Raji (cell line): ENCODE measurements around the gene SIRPG.

ENCODE experiments used
- POLR2A ChIP-seq: IDR thresholded peaks from 2 replicates; pipeline ENCODE4 v1.6.1; 2011; ENCODE audit warnings: low read depth, low read length, control low read depth; ENCODE audit not compliant: insufficient read depth

The SIRPG gene

DNA sequence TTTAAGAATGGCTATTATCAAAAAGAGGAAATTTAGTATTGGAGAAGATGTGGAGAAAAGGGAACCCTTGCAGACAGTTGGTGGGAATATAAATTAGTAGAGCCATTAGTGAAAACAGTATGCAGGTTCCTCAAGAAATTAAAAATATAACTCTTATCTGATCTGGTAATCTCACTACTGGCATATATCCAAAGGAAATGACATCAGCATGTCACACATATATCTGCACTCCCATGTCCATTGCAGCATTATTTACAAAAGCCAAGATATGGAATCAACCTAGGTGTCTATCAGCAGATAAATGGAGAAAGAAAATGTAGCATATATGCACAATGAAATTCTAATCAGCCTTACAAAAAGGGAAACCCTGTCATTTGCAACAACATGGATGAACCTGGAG is 2.6 kb downstream of the SIRPG start:
- TF ChIP-seq POLR2A, result no peak

DNA sequence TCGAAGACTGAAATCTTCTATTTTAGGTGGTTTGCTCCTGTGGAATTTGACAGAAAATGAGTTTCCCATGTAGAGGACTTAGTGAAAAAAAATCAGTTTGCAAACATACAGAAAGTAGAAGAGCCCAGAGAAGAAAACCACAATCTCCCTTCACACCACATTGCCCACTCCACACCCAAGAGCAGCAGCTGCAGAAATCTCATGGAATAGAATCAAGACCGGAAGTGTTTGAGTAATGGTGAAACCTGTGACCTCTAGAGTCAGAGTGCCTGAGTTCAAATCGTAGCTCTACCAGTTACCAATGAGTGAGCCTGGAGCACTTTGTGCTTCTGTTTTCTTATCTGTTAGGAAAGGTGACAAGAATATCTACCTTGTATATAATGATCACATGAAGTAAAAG is 4.6 kb downstream of the SIRPG start:
- TF ChIP-seq POLR2A, result no peak

DNA sequence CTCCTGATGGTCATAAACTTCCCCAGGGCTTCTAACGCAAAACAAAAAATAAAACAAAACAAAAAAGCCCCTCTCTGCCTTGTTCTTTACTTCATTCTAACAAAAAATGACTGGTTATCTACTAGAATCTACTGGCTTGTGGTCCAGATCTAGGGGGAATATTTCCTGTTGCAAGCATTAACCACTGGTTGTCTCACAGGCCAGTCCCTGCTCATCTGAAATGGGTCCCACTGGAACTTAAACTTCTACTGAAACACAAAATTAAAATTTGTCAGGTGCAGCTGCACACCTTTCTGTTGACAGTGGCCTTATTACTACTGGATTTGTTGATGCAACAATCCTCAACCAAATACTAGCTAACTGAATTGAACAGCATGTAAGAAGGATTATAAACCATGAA is 5.5 kb downstream of the SIRPG start:
- no peak for TF ChIP-seq POLR2A

DNA sequence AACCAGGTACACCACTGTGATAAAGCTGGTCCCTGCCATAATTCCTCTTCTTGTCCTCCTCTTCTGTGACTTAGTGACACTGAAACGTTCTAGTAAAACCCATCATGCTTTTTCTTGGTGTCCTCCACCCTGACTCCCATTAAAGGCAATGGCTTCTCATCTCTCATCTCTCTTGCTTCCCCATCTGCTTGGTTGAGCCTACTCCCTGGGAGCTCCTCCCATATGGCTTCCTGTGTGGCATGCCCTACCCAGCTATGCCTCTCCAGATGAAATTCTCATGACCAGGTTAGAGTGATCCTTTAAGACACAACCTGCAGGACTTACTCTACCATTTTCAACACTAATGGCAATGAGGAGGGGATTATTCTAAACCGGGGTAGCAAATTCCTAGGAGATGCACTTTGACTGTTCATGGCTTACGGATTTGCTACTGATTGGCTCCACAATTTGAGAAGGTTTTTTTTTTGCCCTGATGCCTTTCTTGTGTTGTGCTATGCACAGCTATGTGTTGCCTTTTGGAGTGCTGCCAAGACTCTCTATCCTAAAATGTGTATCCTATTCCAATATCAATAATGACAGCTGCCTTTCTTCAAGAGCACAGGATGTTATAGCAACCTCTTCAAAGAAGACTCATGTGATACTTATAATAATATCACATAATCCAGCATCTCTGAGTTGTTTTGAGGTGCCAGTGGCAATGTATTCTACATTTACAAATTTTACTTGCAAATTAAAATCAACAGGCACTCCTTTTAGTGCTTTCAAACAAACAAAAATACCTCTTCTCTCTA is 6.1 kb downstream of the SIRPG start:
- TF ChIP-seq POLR2A, result no peak

DNA sequence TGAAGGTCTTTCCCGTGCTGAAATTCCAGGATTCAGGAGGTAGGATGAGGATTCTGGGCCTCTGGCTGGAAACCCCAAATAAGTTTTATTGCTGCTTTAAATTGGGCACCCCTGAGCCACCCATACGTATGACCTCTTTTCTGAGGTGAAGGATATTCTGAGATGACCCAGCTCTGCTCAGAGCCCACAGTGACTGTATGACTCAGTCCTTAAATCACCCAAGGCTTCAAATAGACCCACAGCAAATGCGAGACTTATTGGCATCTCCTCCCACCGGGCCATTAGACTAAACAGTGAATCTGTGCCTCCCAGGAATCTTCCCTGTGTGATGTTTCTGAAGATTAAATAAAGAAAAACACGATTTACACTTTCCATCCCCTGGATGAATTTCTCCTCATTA is 9.5 kb downstream of the SIRPG start:
- no peak for TF ChIP-seq POLR2A

DNA sequence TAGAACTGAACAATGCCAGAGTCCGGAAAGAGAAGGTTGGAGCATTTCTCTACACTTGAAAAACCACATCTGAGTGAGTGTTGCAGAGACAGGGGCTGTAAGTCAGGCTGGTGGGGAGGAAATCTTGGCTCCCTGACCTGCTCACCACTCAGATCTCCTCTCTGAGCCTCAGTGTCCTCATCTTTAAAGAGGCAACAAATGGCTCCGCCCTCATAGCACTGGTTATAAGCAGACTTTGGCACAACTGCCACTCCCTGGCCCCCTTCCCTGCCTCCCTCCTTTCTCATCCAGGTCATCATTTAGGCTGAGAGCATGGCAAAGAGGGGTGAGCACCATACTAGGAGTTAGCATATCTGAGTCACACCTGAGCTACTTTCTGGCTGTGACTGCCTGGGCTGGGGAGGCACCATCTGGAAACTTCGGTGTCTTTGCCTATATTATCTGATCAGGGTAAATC is 10.6 kb downstream of the SIRPG start:
- TF ChIP-seq POLR2A, result no peak

DNA sequence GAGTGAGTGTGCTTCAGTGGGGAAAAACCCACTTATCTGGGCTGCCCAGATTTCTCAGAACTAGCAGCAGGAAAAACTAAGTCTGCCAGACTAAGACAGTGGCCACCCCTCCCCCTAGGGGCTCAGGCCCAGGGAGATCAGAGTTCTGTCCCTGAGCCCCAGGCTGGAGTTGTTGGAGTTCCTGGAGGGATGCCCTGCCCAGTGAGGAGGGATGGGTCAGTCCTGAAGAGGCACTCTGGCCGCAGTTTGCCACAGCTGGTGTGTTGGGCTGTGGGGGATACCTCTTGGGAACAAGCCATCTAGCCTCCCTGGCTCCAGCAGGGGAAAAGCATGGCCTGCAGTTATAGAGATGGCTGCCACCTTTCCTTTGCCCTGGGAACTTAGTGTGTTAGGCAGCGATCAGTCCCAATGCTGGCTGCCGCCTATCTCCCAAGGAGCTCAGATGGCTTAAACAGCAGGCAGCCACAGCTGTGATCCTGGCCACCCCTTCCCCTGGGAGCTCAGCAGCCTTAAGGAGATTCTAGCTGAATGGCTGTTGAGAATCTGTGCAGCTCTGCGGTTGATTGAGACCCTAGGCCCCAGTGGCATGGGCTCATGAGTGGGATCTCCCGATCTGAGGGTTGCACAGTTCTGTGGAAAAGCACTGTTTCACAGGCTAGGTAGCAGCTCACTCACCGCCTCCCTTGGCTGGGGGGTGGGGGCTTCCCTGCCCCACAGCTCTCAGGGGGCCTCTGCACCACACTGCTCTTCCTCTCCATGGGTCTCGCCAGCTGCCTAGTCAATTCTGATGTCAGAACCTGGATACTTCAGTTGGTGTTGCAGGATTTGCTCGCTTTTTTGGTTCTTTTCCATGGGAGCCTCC is 13.2 kb downstream of the SIRPG start:
- TF ChIP-seq POLR2A, result no peak

DNA sequence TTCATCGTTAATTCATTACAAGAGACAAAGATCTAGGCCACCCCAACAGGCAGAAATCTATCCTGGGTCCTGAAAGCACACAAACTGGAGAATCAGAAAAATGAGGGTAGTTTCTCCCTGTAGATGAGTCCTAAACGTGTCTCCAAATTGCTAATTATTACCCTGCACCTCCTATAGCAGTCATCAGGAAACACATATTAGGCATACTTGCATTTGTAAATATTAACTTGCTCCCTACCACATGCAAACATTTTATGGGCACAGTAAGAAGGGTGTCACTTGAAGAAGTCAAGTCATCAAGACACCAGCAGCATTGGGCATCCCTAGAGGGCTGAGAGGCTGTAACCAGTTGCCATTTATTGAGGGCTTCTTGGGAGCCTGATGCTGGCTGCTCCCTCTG is 19.8 kb downstream of the SIRPG start:
- TF ChIP-seq POLR2A, result no peak

DNA sequence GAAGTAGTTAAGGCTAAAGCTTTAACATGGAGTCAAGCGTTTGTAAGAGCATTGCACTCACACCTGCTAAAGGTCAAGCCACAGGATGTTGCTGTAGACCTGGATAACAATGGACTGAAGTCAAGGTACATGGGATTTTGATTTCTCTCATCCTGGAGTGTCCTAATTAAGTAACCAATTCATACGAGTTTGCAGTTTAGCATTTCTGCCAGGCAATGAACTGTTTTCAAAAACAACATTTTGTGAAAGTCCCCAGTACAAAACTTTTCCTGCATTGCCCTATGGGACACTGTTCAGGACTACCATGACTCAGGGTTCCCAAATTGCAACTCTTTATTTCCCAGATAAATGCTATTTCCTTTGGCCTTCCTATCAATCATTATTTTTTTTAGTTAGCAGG is 20.4 kb downstream of the SIRPG start:
- TF ChIP-seq POLR2A, result no peak

DNA sequence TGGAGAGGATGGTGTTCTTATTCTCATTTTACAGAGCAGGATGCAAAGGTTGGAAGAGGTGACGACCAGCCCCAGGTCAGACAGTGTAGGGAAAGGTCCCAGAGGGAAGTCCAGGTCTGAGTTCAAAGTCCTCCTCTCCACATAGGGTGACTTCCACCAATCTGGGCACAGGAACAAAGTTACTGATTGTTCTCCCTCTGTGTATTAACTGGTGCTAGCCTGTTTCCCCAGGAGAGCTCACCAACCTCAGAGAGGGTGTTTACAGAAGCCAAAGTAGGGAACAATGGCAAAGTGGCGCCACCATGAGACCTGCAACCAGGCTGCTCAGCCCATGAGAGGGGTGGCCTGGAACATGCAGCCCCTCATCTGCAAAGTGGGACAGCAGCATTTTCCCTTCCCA is 21.0 kb downstream of the SIRPG start:
- TF ChIP-seq POLR2A, result no peak

DNA sequence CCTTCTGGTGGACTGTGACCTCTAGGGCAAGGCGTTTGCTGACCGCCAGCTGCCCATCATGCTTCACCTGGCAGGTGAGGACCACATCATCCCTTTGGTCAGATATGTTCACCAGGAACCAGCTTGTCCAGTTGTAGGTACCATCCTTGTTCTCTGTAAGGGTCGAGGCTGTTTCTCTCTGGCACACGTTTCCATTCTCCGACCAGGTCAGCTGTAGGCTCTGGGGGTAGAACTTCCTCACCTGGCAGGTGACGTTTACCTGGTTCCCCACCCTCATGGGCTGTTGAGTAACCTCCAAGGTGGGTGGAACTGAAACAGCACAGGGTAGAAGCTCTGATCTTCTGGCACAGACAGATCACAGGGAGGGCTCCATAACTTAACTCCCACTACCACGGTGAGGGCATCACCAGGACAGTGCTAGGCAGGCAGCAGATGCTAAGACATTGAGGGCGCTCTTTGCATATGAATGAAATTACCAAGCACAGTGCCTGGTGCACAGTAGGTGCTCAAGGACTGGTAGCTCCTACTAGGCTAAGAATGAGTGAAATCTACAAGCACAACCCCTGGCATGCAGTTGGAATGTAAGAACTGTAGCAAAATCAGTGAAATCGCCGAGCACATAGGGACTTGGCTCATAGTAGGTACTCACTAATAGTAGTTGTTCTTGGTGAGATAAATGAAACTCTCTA is 22.1 kb downstream of the SIRPG start:
- no peak for TF ChIP-seq POLR2A

DNA sequence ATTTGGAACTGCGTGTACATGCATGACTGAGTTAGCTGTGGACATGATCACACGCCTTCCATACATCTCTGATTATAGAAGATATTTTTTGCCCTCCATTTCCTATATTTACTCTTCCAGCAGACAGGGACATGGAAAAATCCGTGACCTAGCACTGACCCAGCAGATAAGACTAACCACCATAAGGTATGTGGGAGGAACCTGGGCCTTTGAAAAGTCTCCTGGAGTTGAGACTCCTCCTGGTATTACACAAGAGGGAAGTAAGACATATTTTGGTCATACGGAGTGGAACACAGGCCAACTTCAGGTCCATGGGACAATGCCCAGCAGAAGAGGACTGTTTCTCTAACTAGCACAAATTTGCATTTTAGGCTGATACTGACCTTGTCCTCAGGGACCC is 24.0 kb downstream of the SIRPG start:
- TF ChIP-seq POLR2A, result no peak

DNA sequence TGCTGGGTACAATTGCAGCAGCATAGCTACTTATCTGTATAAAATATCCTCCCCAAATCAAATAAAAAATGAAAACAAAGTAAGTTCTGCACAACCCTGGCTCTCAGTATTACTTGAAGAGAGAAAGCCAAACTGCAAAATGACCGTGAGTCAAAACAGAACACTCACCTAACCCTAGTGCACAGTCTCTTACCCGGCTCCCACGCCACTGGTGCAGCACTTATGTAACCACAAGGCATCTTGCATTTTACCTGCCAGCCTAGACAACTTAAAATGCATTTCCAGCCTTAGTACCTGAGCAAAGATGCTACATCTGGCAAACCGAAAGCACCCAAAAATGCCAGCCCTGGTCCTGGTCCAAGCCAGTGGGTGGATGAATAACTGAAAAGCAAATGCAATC is 25.4 kb downstream of the SIRPG start:
- TF ChIP-seq POLR2A, result no peak

DNA sequence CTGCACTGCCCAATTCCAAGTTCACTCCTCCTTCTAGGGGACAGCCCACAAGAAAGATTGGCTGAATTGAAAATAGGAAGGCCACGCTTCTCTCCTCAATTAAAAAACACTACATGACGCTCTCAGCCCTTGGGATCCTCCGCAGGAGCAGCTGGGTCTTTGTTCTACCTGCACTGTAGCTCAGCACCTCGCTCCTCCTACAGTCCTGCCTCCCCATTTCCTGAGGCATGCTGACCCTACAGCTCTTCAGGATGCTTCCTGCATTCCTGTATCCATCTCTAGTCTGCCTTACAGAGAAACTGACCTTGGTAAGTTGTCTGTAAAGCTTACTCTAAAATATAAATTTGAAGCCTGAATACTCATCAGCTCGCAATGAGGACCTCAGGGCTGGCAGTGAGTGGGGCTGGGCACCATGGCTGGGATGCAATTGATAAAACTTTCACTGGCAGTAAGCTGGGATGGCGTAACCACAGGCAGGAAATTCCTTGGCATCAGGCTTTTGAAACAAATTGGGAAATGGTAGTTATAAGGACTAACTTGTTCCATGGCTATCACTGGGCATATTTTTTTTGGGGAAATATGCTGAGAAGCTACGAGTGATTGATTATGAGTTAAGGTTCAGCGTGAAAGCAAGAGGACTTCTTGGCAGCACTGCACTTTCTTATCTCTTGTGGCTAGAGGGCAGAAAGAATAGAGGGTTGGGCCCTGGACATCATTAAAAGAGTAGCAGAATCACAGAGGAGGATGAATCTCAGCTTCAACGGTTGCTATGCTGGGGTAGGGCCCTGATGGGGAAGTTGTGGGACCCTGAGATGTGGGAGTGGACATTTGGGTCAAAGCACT is 26.0 kb downstream of the SIRPG start:
- TF ChIP-seq POLR2A, result no peak

DNA sequence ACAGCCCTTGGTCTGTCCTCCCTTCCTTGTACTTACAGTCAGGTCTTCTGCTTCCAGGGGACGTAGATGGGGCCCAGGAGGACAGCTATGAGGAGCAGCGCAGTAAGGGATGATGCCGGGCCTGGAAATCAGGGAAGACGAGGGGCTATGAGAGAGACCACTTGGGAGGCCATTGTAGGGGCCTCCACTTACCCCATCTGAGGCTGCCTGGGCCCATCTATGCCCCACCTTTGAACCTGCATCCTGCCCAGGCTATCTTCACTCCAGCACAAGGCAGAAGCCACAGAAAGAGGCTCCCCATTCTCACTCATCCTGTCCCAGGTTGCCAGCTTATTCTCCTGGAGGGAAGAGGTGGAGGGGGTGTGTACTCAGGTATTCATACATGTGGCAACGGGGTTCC is 27.4 kb downstream of the SIRPG start:
- TF ChIP-seq POLR2A, result no peak
